ENCODE data around the gene FBXL20. TPM values are rescaled to one million over a fixed set of nuclear protein-coding genes. Genes with fewer than 3 reads are reported as not detected.

The FBXL20 gene
- total RNA-seq, 4 donors from 2014 or later, result 13.1 to 19.6 (median 17.2) TPM

Other genes starting within 250 kb of the FBXL20 start
- 10 to 100 TPM in 2 of 4 donors, 1 to 10 TPM in 2; 7.5 to 17.0 (median 11.0) TPM for gene PLXDC1, start 250.0 kb downstream of the FBXL20 start, total RNA-seq
- gene ARL5C, start 235.5 kb downstream of the FBXL20 start, total RNA-seq, result 1 to 10 TPM in 1 of 4 donors, not detected in 3; 1.7 TPM
- gene CACNB1, start 204.0 kb downstream of the FBXL20 start, total RNA-seq, result 1 to 10 TPM; 3.1 to 8.0 (median 5.4) TPM
- 1,000 to 10,000 TPM; 1,760 to 2,905 (median 2,361) TPM for gene RPL19, start 201.3 kb downstream of the FBXL20 start, total RNA-seq
- gene STAC2, start 175.7 kb downstream of the FBXL20 start, total RNA-seq, result under 1 TPM in 2 of 4 donors, not detected in 2; 0.17 to 0.29 TPM
- 10 to 100 TPM; 19.5 to 33.9 (median 27.2) TPM for gene MED1, start 49.6 kb upstream of the FBXL20 start, total RNA-seq
- gene CDK12, start 59.9 kb upstream of the FBXL20 start, total RNA-seq, result 10 to 100 TPM; 28.2 to 35.2 (median 30.4) TPM
- gene NEUROD2, start 206.3 kb upstream of the FBXL20 start, total RNA-seq, result not detected
- 10 to 100 TPM in 2 of 4 donors, 1 to 10 TPM in 2; 4.9 to 14.8 (median 9.8) TPM for gene PPP1R1B, start 225.3 kb upstream of the FBXL20 start, total RNA-seq
- gene STARD3, start 235.5 kb upstream of the FBXL20 start, total RNA-seq, result 10 to 100 TPM; 27.5 to 47.3 (median 38.6) TPM

All from esophagus muscularis mucosa (tissue), 4 donors.